ENCODE results near the gene TTYH2. TPM values are rescaled to one million over a fixed set of nuclear protein-coding genes. Genes with fewer than 3 reads are reported as not detected.
"Not testable (repeated sequence)": the region's sequence is repeated elsewhere in the genome, so short reads cannot be mapped to it uniquely, and the experiment has no call there.

The TTYH2 gene
- total and polyA plus RNA-seq, 3 experiments from 2014 or later: 6.0 to 17.4 (median 17.1) TPM

GRCh38 chr17:74274060-74274708 lies 60.8 kb downstream of the TTYH2 start, which contains the start of gene DNAI2:
TSS of gene DNAI2 (plus strand) at chr17:74274234. CDS start at chr17:74281818, 7,584 bp downstream.
- Histone ChIP-seq H3K4me1 (ENCODE audit: insufficient read depth, low read length) (peaks cover 19% of the 10 kb centered on the region), H3K27ac (ENCODE audit: low read depth, low read length) (peak within 1 kb of the TSS; percentile 54), H3K36me3 (ENCODE audit: insufficient read depth, low read length) (no peaks in the 10 kb centered on the region), H3K4me3 (ENCODE audit: low read length) (peak within 1 kb of the TSS; percentile 33), H3K9me3 (ENCODE audit: low read length) (no peaks in the 10 kb centered on the region), H3K27me3 (ENCODE audit: insufficient read depth, low read length, poor library complexity, severe bottlenecking) (no peaks in the 10 kb centered on the region)
- CTCF ChIA-PET: interaction anchor here (0.9 to 1.6 kb wide), 3 partner anchors 22 to 71 kb away, joined by 3 to 4 read pairs (median 3); partner anchors contain the start of gene RPL38
- Mint-ChIP-seq H3K36me3 (no peaks in the 10 kb centered on the region), H3K9me3 (no peaks in the 10 kb centered on the region), H3K4me1 (peaks cover 29 to 49% (median 40%) of the 10 kb centered on the region in 3 donors), H3K4me3 (peak within 1 kb of the TSS; percentile 73 to 94 (median 81)), H3K27me3 (peaks cover 4 to 10% of the 10 kb centered on the region in 2 donors), H3K27ac (peak within 1 kb of the TSS; percentile 80 to 96 (median 89))
- DNase-seq: peak in 4 of 5 donors; percentile 18 to 54 (median 20)
- POLR2A ChIA-PET: interaction anchor here (1.2 kb wide), 1 partner anchor 29 kb away, joined by 6 read pairs; no protein-coding TSS in a partner anchor

DNA sequence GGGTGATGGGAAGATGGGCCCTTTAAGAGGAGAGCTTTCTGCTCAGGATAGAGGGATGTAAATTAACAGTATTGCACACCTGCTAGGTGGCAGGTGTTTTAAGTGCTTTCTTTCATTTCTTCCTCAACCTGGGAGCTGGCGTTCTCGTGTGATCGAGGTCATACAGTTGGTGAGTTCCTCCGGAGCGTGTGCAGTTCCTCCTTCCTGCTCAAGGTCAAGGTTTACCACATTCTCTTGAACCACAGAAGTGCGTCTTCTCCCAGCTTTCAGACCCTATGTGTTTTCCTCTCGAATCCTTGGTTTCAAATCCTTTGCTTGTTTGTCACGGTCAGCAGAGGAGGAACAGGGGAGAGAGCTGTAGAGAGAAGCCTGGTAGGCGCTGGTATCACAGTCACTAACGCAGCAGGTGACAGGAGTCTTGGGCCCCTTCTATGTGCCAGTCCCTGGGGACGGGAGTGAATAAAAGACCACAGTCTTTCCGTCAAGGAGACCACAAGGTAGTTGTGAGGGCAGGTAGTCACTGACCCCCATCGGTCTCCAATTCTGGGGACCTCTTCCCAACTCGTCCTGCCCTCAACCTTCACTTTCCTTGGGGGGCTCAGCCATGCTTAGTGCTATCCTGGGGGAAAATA lies 61.5 kb downstream of the TTYH2 start:
- Histone ChIP-seq H3K4me3 (ENCODE audit: low read length) (peak overlapping the region; percentile 33), H3K27ac (ENCODE audit: low read depth, low read length) (peak overlapping the region; percentile 54)
- H3K27ac Mint-ChIP-seq: peak overlapping the region; percentile 80 to 96 (median 89)

GRCh38 chr17:74276051-74276476 lies 62.7 kb downstream of the TTYH2 start:
- peak overlapping the region; percentile 38 to 91 (median 58) for H3K27ac Mint-ChIP-seq
- H3K27me3 ChIP-seq (ENCODE audit: insufficient read depth, low read length, poor library complexity, severe bottlenecking): no peaks in the 10 kb centered on the region
- H3K4me3 ChIP-seq (ENCODE audit: low read length): no peak overlapping the region
- no peak overlapping the region for H3K27ac ChIP-seq (ENCODE audit: low read depth, low read length)
- DNase-seq: no peak
- no peaks in the 10 kb centered on the region for H3K36me3 Mint-ChIP-seq
- H3K36me3 ChIP-seq (ENCODE audit: insufficient read depth, low read length): no peaks in the 10 kb centered on the region
- ChIA-PET CTCF (interaction anchor here (0.8 to 2.3 kb wide), 3 partner anchors 9 to 25 kb away, joined by 4 to 8 read pairs (median 5); no protein-coding TSS in a partner anchor), POLR2A (no interaction called here)
- H3K27me3 Mint-ChIP-seq: peaks cover 4 to 10% of the 10 kb centered on the region in 2 donors
- H3K9me3 ChIP-seq (ENCODE audit: low read length): no peaks in the 10 kb centered on the region
- no peak overlapping the region for H3K4me3 Mint-ChIP-seq
- peaks cover 36% of the 10 kb centered on the region for H3K4me1 ChIP-seq (ENCODE audit: insufficient read depth, low read length)
- H3K4me1 Mint-ChIP-seq: peaks cover 40 to 65% (median 54%) of the 10 kb centered on the region in 3 donors
- H3K9me3 Mint-ChIP-seq: no peaks in the 10 kb centered on the region

More for the DNA sequence above, 61.5 kb downstream of the TTYH2 start:
- no peaks in the 10 kb centered on the region for H3K9me3 Mint-ChIP-seq
- no peaks in the 10 kb centered on the region for H3K27me3 ChIP-seq (ENCODE audit: insufficient read depth, low read length, poor library complexity, severe bottlenecking)
- peak overlapping the region; percentile 26 to 81 (median 81) for H3K4me3 Mint-ChIP-seq
- H3K4me1 Mint-ChIP-seq: peaks cover 31 to 52% (median 44%) of the 10 kb centered on the region in 3 donors
- CTCF ChIA-PET: interaction anchor here (0.9 to 2.3 kb wide), 4 partner anchors 21 to 71 kb away, joined by 3 to 5 read pairs (median 4); partner anchors contain the start of gene RPL38
- peaks cover 4 to 10% of the 10 kb centered on the region in 2 donors for H3K27me3 Mint-ChIP-seq
- POLR2A ChIA-PET: interaction anchor here (1.2 kb wide), 1 partner anchor 28 kb away, joined by 6 read pairs; no protein-coding TSS in a partner anchor
- H3K9me3 ChIP-seq (ENCODE audit: low read length): no peaks in the 10 kb centered on the region
- no peak for DNase-seq
- H3K36me3 Mint-ChIP-seq: no peaks in the 10 kb centered on the region
- H3K36me3 ChIP-seq (ENCODE audit: insufficient read depth, low read length): no peaks in the 10 kb centered on the region
- peaks cover 24% of the 10 kb centered on the region for H3K4me1 ChIP-seq (ENCODE audit: insufficient read depth, low read length)

- H3K27ac Mint-ChIP-seq: peak overlapping the region in 7 of 8 donors; percentile 0 to 89 (median 56)
- peaks cover 40 to 70% (median 54%) of the 10 kb centered on the region in 3 donors for H3K4me1 Mint-ChIP-seq
- POLR2A ChIA-PET: no interaction called here
- no peaks in the 10 kb centered on the region for H3K27me3 ChIP-seq (ENCODE audit: insufficient read depth, low read length, poor library complexity, severe bottlenecking)
- peaks cover 4 to 10% of the 10 kb centered on the region in 2 donors for H3K27me3 Mint-ChIP-seq
- H3K27ac ChIP-seq (ENCODE audit: low read depth, low read length): no peak overlapping the region
- no peak overlapping the region for H3K4me3 ChIP-seq (ENCODE audit: low read length)
- no peak overlapping the region for H3K4me3 Mint-ChIP-seq
- CTCF ChIA-PET: interaction anchor here (2.3 kb wide), 2 partner anchors 20 to 24 kb away, joined by 5 to 8 read pairs; no protein-coding TSS in a partner anchor
- H3K36me3 ChIP-seq (ENCODE audit: insufficient read depth, low read length): no peaks in the 10 kb centered on the region
- no peaks in the 10 kb centered on the region for H3K36me3 Mint-ChIP-seq
- no peaks in the 10 kb centered on the region for H3K9me3 ChIP-seq (ENCODE audit: low read length)
- H3K4me1 ChIP-seq (ENCODE audit: insufficient read depth, low read length): peaks cover 41% of the 10 kb centered on the region
- no peaks in the 10 kb centered on the region for H3K9me3 Mint-ChIP-seq
- no peak for DNase-seq
These were observed 63.2 kb downstream of the TTYH2 start for GRCh38 chr17:74276541-74277009.

- H3K27ac Mint-ChIP-seq: peak overlapping the region in 6 of 8 donors; percentile 46 to 85 (median 66)
- H3K9me3 Mint-ChIP-seq: no peaks in the 10 kb centered on the region
- CTCF ChIA-PET: interaction anchor here (2.3 kb wide), 1 partner anchor 18 kb away, joined by 8 read pairs; no protein-coding TSS in a partner anchor
- no peaks in the 10 kb centered on the region for H3K36me3 ChIP-seq (ENCODE audit: insufficient read depth, low read length)
- peak overlapping the region in 1 of 7 donors; percentile 40 for H3K4me3 Mint-ChIP-seq
- no peak overlapping the region for H3K4me3 ChIP-seq (ENCODE audit: low read length)
- H3K27me3 Mint-ChIP-seq: peaks cover 1 to 8% of the 10 kb centered on the region in 2 donors
- peaks cover 55% of the 10 kb centered on the region for H3K4me1 ChIP-seq (ENCODE audit: insufficient read depth, low read length)
- POLR2A ChIA-PET: interaction anchor here (0.7 kb wide), 1 partner anchor 1794 kb away, joined by 3 read pairs; the partner anchor contains the start of gene SRP68
- peaks cover 48 to 80% (median 64%) of the 10 kb centered on the region in 3 donors for H3K4me1 Mint-ChIP-seq
- H3K27me3 ChIP-seq (ENCODE audit: insufficient read depth, low read length, poor library complexity, severe bottlenecking): no peaks in the 10 kb centered on the region
- DNase-seq: no peak
- no peaks in the 10 kb centered on the region for H3K9me3 ChIP-seq (ENCODE audit: low read length)
- no peaks in the 10 kb centered on the region for H3K36me3 Mint-ChIP-seq
- H3K27ac ChIP-seq (ENCODE audit: low read depth, low read length): no peak overlapping the region
These were observed 64.6 kb downstream of the TTYH2 start for GRCh38 chr17:74277935-74278334.

GRCh38 chr17:74279617-74280016 lies 66.2 kb downstream of the TTYH2 start:
- not testable (repeated sequence) for H3K9me3 ChIP-seq (ENCODE audit: low read length); H3K27me3 Mint-ChIP-seq; H3K36me3 Mint-ChIP-seq; DNase-seq; H3K9me3 Mint-ChIP-seq; H3K36me3 ChIP-seq (ENCODE audit: insufficient read depth, low read length); H3K27me3 ChIP-seq (ENCODE audit: insufficient read depth, low read length, poor library complexity, severe bottlenecking)
- H3K27ac Mint-ChIP-seq: peak overlapping the region; percentile 77 to 99 (median 96)
- H3K4me1 Mint-ChIP-seq: peaks cover 40 to 79% (median 58%) of the 10 kb centered on the region in 3 donors
- CTCF ChIA-PET: interaction anchor here (8.3 kb wide), 1 partner anchor 16 kb away, joined by 52 read pairs; no protein-coding TSS in a partner anchor
- Histone ChIP-seq H3K4me1 (ENCODE audit: insufficient read depth, low read length) (peaks cover 60% of the 10 kb centered on the region), H3K27ac (ENCODE audit: low read depth, low read length) (peak overlapping the region; percentile 88), H3K4me3 (ENCODE audit: low read length) (peak overlapping the region; percentile 34)
- peak overlapping the region in 5 of 7 donors; percentile 9 to 61 (median 37) for H3K4me3 Mint-ChIP-seq
- POLR2A ChIA-PET: interaction anchor here (0.9 to 1.3 kb wide), 2 partner anchors 66 to 76 kb away, joined by 3 to 6 read pairs; partner anchors contain the start of gene TTYH2

DNA sequence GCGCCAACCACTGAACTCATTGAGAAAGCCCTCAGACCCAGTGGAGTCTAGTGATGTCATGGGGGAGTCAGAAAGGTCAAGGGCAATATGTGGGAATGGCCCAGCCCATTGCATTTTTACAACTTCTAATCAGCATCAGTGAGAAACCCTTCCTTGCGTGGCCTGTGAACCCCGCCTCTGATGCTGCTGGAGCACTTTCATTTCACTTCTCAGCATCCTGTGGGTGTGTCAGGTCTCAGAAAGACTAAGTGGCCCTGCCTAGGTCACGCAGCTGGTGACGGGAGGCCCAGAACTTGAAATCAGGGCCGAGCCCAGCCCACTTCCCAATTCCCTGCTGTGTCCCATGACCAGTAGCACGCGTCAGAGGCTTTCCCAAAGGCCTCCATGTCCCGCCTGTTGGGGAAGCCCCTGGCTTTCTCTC lies 66.7 kb downstream of the TTYH2 start:
- no peaks in the 10 kb centered on the region for H3K9me3 ChIP-seq (ENCODE audit: low read length)
- H3K4me3 Mint-ChIP-seq: peak overlapping the region in 6 of 7 donors; percentile 9 to 61 (median 44)
- H3K4me3 ChIP-seq (ENCODE audit: low read length): peak overlapping the region; percentile 36
- H3K36me3 Mint-ChIP-seq: no peaks in the 10 kb centered on the region
- H3K36me3 ChIP-seq (ENCODE audit: insufficient read depth, low read length): no peaks in the 10 kb centered on the region
- no peaks in the 10 kb centered on the region for H3K9me3 Mint-ChIP-seq
- DNase-seq: peak in 4 of 5 donors; percentile 46 to 73 (median 59)
- H3K27ac ChIP-seq (ENCODE audit: low read depth, low read length): peak overlapping the region; percentile 88
- peaks cover 60% of the 10 kb centered on the region for H3K4me1 ChIP-seq (ENCODE audit: insufficient read depth, low read length)
- POLR2A ChIA-PET: interaction anchor here (0.9 to 1.3 kb wide), 2 partner anchors 67 to 76 kb away, joined by 3 to 6 read pairs; partner anchors contain the start of gene TTYH2
- H3K27me3 Mint-ChIP-seq: no peaks in the 10 kb centered on the region
- no peaks in the 10 kb centered on the region for H3K27me3 ChIP-seq (ENCODE audit: insufficient read depth, low read length, poor library complexity, severe bottlenecking)
- H3K27ac Mint-ChIP-seq: peak overlapping the region; percentile 77 to 99 (median 96)
- peaks cover 40 to 79% (median 58%) of the 10 kb centered on the region in 3 donors for H3K4me1 Mint-ChIP-seq
- CTCF ChIA-PET: interaction anchor here (2.6 to 8.3 kb wide), 3 partner anchors 15 to 77 kb away, joined by 8 to 52 read pairs (median 15); partner anchors contain the start of genes RPL38 and TTYH2
